Glutamatergic neuron (in vitro differentiated cells): Measurements from ENCODE around the gene PARP16. TPM values are rescaled to one million over a fixed set of nuclear protein-coding genes. Genes with fewer than 3 reads are reported as not detected.

Source experiments
- DNase-seq: peaks from one replicate; pipeline ENCODE4 v3.0.0; 2022
- H3K27ac Mint-ChIP-seq: one replicate; pipeline ENCODE4 v1.8.0; 2020; ENCODE audit warnings: mild to moderate bottlenecking, mixed read lengths, inconsistent platforms; ENCODE audit not compliant: unreplicated experiment
- H3K27me3 Mint-ChIP-seq: one replicate; pipeline ENCODE4 v1.8.0; 2020; ENCODE audit warnings: mild to moderate bottlenecking, moderate library complexity, mixed read lengths, inconsistent platforms; ENCODE audit not compliant: unreplicated experiment
- H3K36me3 Mint-ChIP-seq: one replicate; pipeline ENCODE4 v1.8.0; 2020; ENCODE audit warnings: mild to moderate bottlenecking, mixed read lengths, inconsistent platforms; ENCODE audit not compliant: unreplicated experiment
- H3K4me1 Mint-ChIP-seq: one replicate; pipeline ENCODE4 v1.8.0; 2020; ENCODE audit warnings: mild to moderate bottlenecking, low read depth, mixed read lengths, inconsistent platforms; ENCODE audit not compliant: unreplicated experiment
- H3K4me3 Mint-ChIP-seq: one replicate; pipeline ENCODE4 v1.8.0; 2020; ENCODE audit warnings: mild to moderate bottlenecking, mixed read lengths, inconsistent platforms; ENCODE audit not compliant: unreplicated experiment
- H3K9me3 Mint-ChIP-seq: one replicate; pipeline ENCODE4 v1.8.0; 2020; ENCODE audit warnings: mild to moderate bottlenecking, moderate library complexity, mixed read lengths, inconsistent platforms; ENCODE audit not compliant: unreplicated experiment
- CTCF ChIP-seq: fragments of 200-600 bp; sonication (generic); IDR thresholded peaks from one replicate; pipeline ENCODE4 v1.5.0; 2021; ENCODE audit not compliant: partially characterized antibody, unreplicated experiment
- total RNA-seq: library from RNA; stranded (reverse); fragmentation: NEBNext Ultra II Directional; extraction: Animal tissue kit (Norgen Biotek cat#: 25700); gene quantifications from one replicate; pipeline ENCODE4 v1.2.1, GENCODE V29; 2021; ENCODE audit not compliant: unreplicated experiment

Gene PARP16
- total RNA-seq, 1 donor from 2014 or later, result 6.8 TPM

GRCh38 chr15:65226221-65226620 is 60.5 kb downstream of the PARP16 start:
- Mint-ChIP-seq H3K36me3 (no peaks in the 10 kb centered on the region), H3K27ac (no peak overlapping the region), H3K4me1 (no peaks in the 10 kb centered on the region), H3K27me3 (peaks cover 2% of the 10 kb centered on the region), H3K9me3 (no peaks in the 10 kb centered on the region), H3K4me3 (no peak overlapping the region)
- DNase-seq, result no peak
- TF ChIP-seq CTCF, result no peak

DNA sequence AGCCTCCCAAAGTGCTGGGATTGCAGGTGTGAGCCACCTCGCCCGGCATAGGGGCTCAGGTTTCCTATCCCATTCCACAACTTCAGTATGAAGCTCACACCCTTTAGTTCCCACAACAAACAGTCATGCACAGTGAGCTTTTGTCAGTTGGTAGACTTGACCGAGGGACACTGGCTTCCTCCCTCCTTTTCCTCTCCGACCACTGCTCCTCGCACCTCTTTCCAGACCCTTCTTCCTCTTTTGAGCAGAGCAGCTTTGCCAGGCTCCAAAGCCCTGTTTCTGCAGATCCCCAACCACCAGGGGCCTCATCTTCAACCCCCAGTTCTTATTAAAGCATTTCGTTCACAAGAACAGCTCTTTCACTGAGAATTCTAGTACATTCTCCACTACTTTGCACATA is 62.7 kb downstream of the PARP16 start:
- H3K4me3 Mint-ChIP-seq, result no peak overlapping the region
- H3K4me1 Mint-ChIP-seq, result no peaks in the 10 kb centered on the region
- H3K27me3 Mint-ChIP-seq, result peaks cover 2% of the 10 kb centered on the region
- no peak overlapping the region for H3K27ac Mint-ChIP-seq
- H3K9me3 Mint-ChIP-seq, result no peaks in the 10 kb centered on the region
- no peak for DNase-seq
- H3K36me3 Mint-ChIP-seq, result no peaks in the 10 kb centered on the region
- TF ChIP-seq CTCF, result no peak

DNA sequence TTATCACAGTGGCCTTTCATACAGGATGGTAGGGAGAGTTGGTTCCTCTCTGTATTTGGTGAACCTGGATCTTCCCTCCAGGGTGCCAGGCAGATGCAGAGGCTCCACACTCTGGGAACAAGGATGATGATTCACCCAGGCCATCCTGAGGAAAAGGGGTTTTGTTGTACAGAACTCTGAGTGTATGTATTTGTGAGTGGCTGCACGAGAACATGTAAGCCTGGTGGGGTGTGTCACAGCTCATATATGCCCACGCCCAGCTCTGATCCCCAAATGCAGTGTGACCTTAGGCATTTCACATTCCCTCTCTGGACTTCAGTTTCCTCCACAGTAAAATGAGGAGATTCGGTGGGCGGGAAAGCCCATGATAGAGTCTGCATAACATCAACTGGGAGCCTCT is 63.8 kb downstream of the PARP16 start:
- no peak for TF ChIP-seq CTCF

DNA sequence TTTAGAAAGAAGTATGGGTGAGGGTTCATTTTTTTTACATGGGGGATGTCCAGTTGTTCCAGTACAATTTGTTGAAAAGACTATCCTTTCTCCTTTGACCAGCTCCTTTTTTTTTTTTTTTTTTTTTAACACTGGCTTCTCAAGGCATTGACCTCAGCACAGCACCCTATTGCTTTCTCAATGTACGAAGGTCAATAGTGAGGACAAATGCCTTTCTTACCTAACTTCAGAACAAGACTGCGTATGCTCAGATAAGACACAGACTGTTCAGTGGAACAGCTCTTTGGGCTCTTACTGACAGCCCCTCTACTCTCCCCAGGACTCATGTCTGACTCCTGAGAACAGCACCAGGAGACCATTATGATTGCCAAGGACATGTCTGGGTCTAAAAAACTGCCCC is 65.0 kb downstream of the PARP16 start:
- no peaks in the 10 kb centered on the region for H3K9me3 Mint-ChIP-seq
- H3K27me3 Mint-ChIP-seq, result peaks cover 2% of the 10 kb centered on the region
- no peak for DNase-seq
- H3K4me3 Mint-ChIP-seq, result no peak overlapping the region
- peaks cover 1% of the 10 kb centered on the region for H3K4me1 Mint-ChIP-seq
- H3K27ac Mint-ChIP-seq, result no peak overlapping the region
- no peak for TF ChIP-seq CTCF
- H3K36me3 Mint-ChIP-seq, result no peaks in the 10 kb centered on the region

More for the DNA sequence above, 63.8 kb downstream of the PARP16 start:
- no peak for DNase-seq
- H3K27ac Mint-ChIP-seq, result no peak overlapping the region
- no peaks in the 10 kb centered on the region for H3K36me3 Mint-ChIP-seq
- no peak overlapping the region for H3K4me3 Mint-ChIP-seq
- H3K4me1 Mint-ChIP-seq, result peaks cover 1% of the 10 kb centered on the region
- H3K27me3 Mint-ChIP-seq, result peaks cover 2% of the 10 kb centered on the region
- no peaks in the 10 kb centered on the region for H3K9me3 Mint-ChIP-seq

DNA sequence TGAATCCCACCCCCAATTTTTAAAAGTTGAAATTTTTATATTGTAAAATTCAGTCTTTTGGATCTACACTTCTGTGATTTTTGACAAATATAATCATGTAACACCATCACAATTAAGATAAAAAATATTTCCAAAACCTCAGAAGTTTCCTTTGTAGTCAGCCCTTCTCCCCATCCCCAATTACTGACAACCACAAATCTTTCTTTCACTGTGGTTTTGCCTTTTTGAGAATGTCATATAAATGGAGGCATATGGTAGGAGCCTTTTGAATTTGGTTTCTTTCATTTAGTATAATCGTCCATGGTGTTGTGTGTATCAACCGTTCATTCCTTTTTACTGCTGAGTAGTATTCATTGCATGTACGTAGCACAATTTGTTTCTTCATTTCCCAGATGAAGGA is 67.5 kb downstream of the PARP16 start:
- Mint-ChIP-seq H3K27ac (no peak overlapping the region), H3K27me3 (peaks cover 3% of the 10 kb centered on the region), H3K4me1 (peaks cover 1% of the 10 kb centered on the region), H3K4me3 (no peak overlapping the region), H3K9me3 (peaks cover 3% of the 10 kb centered on the region), H3K36me3 (peaks cover 4% of the 10 kb centered on the region)
- no peak for TF ChIP-seq CTCF
- DNase-seq, result no peak
